ENCODE results near the gene MAST2. TPM values are rescaled to one million over a fixed set of nuclear protein-coding genes. Genes with fewer than 3 reads are reported as not detected.

Gene MAST2
- total RNA-seq, 1 experiment from 2014 or later = 37.2 TPM

DNA sequence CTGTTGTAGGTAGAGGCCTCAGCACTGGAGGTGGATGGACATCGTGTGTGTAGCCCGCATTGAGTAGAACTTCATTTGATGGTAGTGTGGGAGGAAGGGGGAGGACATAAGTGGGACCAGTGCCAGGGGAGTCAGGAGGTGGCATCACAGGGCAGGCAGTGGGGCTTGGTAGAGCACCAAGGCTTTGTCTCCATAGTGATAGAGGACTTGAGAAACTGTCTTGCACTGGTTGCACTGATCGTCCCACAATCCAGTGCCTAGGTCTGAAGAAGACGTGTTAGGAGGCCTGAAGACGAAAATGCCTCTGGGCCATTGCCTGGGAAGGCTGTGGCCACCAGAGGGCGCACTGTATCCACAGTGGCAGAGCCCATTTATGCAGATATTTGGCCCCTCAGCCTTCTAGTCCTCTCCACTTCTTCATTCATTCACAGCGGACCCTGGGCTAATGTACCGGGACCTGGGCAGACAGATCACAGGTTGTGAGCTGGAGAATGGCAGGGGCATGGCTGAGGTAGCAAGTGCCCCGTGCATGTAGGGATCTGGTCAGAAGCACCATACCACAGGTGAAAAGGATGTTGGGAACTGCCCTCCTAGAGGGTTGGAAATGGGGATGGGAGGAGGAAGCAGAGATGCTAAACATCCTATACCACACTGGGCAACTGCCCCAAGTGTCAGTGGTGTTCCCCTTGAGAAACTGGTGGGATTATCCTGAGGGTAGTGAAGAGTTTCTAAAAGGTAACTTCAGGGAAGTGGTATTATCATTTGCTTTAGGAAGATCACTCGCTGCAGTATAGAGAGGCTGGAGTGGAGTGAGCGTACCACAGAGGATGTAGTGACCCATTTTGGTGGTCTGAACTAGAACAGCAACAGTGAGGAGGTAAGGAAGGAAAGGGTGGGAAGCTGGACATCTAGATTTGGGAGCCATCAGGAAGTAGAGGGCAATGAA lies 233.8 kb downstream of the MAST2 start (continued):
- TF ChIP-seq, protein P1, sequence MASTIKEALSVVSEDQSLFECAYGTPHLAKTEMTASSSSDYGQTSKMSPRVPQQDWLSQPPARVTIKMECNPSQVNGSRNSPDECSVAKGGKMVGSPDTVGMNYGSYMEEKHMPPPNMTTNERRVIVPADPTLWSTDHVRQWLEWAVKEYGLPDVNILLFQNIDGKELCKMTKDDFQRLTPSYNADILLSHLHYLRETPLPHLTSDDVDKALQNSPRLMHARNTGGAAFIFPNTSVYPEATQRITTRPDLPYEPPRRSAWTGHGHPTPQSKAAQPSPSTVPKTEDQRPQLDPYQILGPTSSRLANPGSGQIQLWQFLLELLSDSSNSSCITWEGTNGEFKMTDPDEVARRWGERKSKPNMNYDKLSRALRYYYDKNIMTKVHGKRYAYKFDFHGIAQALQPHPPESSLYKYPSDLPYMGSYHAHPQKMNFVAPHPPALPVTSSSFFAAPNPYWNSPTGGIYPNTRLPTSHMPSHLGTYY (CRISPR knock-in tag; IDR thresholded peaks at IDR 0.05) = 0 out of 2 replicates have a peak, but pooled peaks have one; percentile 37
- TF ChIP-seq, protein P2, sequence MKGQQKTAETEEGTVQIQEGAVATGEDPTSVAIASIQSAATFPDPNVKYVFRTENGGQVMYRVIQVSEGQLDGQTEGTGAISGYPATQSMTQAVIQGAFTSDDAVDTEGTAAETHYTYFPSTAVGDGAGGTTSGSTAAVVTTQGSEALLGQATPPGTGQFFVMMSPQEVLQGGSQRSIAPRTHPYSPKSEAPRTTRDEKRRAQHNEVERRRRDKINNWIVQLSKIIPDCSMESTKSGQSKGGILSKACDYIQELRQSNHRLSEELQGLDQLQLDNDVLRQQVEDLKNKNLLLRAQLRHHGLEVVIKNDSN (CRISPR knock-in tag; IDR thresholded peaks at IDR 0.05) = no peak

DNA sequence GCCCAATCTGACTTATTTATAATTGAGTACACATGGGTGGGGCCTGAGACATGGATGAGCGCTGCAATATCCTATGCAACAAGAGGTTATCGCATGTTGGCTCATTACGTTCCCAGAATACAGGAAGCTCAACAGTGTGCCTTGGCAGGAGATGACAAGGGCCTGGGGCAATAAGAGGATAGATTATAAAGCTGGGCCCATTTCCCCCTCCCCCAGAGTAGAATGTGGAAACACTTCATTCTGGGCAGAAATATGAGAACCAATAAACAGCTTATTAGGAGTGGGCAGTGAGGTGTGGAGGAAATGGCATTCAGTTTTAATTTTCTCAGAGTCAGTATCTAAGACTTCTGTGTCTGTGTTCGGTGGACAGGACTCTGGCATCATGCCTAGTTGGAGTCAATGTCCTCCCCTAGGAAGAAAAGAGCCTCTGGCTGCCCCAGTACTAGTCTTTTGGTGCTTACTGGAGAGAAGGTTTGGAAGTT lies 236.2 kb downstream of the MAST2 start:
- peaks cover 5% of the 10 kb centered on the region for H3K27me3 Mint-ChIP-seq (ENCODE audit: low read depth)
- DNase-seq (ENCODE audit: low spot score) (no peak), ATAC-seq (no peak)
- POLR2A ChIA-PET = no interaction called here
- peaks cover 19% of the 10 kb centered on the region for H3K4me1 Mint-ChIP-seq
- no peaks in the 10 kb centered on the region; the same call in 1 of the 2 replicates for H3K36me3 Mint-ChIP-seq
- no peak overlapping the region for H3K27ac Mint-ChIP-seq
- no peaks in the 10 kb centered on the region for H3K9me3 Mint-ChIP-seq
- no peak overlapping the region for H3K4me3 Mint-ChIP-seq
- TF ChIP-seq, protein P3, sequence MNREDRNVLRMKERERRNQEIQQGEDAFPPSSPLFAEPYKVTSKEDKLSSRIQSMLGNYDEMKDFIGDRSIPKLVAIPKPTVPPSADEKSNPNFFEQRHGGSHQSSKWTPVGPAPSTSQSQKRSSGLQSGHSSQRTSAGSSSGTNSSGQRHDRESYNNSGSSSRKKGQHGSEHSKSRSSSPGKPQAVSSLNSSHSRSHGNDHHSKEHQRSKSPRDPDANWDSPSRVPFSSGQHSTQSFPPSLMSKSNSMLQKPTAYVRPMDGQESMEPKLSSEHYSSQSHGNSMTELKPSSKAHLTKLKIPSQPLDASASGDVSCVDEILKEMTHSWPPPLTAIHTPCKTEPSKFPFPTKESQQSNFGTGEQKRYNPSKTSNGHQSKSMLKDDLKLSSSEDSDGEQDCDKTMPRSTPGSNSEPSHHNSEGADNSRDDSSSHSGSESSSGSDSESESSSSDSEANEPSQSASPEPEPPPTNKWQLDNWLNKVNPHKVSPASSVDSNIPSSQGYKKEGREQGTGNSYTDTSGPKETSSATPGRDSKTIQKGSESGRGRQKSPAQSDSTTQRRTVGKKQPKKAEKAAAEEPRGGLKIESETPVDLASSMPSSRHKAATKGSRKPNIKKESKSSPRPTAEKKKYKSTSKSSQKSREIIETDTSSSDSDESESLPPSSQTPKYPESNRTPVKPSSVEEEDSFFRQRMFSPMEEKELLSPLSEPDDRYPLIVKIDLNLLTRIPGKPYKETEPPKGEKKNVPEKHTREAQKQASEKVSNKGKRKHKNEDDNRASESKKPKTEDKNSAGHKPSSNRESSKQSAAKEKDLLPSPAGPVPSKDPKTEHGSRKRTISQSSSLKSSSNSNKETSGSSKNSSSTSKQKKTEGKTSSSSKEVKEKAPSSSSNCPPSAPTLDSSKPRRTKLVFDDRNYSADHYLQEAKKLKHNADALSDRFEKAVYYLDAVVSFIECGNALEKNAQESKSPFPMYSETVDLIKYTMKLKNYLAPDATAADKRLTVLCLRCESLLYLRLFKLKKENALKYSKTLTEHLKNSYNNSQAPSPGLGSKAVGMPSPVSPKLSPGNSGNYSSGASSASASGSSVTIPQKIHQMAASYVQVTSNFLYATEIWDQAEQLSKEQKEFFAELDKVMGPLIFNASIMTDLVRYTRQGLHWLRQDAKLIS (CRISPR knock-in tag; IDR thresholded peaks at IDR 0.05; ENCODE audit: borderline replicate concordance) = no peak
- TF ChIP-seq, protein P4, sequence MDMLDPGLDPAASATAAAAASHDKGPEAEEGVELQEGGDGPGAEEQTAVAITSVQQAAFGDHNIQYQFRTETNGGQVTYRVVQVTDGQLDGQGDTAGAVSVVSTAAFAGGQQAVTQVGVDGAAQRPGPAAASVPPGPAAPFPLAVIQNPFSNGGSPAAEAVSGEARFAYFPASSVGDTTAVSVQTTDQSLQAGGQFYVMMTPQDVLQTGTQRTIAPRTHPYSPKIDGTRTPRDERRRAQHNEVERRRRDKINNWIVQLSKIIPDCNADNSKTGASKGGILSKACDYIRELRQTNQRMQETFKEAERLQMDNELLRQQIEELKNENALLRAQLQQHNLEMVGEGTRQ (CRISPR knock-in tag; IDR thresholded peaks at IDR 0.05) = no peak
- TF ChIP-seq, protein P5, sequence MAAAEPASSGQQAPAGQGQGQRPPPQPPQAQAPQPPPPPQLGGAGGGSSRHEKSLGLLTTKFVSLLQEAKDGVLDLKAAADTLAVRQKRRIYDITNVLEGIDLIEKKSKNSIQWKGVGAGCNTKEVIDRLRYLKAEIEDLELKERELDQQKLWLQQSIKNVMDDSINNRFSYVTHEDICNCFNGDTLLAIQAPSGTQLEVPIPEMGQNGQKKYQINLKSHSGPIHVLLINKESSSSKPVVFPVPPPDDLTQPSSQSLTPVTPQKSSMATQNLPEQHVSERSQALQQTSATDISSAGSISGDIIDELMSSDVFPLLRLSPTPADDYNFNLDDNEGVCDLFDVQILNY (CRISPR knock-in tag; IDR thresholded peaks at IDR 0.05) = no peak
- CTCF ChIA-PET = interaction anchor here (1.3 to 7.2 kb wide), 3 partner anchors 143 to 207 kb away, joined by 3 to 60 read pairs (median 3); no protein-coding TSS in a partner anchor

DNA sequence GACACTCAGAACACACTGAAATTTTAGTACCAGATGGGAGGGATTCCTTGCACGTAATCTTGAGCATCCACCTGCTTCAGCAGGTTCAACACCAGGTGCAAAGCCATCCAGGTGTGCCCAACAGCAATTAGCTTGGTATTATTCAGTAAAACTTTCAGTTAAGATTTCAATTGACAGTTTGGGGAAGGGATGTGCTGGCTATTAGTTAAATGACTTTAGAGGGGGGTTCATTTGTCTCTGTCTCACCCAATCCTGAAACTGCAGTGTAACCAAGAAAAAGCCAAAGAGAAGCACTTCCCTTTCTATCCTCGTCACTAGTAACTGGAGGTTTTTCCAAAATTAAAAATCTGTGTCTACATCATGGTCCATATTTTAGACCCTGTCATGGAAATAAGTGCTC lies 238.1 kb downstream of the MAST2 start:
- ATAC-seq = no peak
- Mint-ChIP-seq H3K9me3 (no peaks in the 10 kb centered on the region), H3K27me3 (ENCODE audit: low read depth) (peaks cover 7% of the 10 kb centered on the region), H3K27ac (no peak overlapping the region), H3K4me3 (no peak overlapping the region), H3K36me3 (no peaks in the 10 kb centered on the region; the same call in 1 of the 2 replicates), H3K4me1 (peaks cover 23% of the 10 kb centered on the region)
- DNase-seq (ENCODE audit: low spot score) = no peak
- CTCF ChIA-PET = interaction anchor here (0.5 kb wide), 1 partner anchor 365 kb away, joined by 4 read pairs; no protein-coding TSS in a partner anchor
- TF ChIP-seq ZNF396 (CRISPR knock-in tag; IDR thresholded peaks at IDR 0.05; ENCODE audit: borderline replicate concordance) (no peak), NFE2L1 (CRISPR knock-in tag; IDR thresholded peaks at IDR 0.05) (no peak), ATF1 (CRISPR knock-in tag; IDR thresholded peaks at IDR 0.05) (no peak)
- POLR2A ChIA-PET = interaction anchor here (0.7 kb wide), 1 partner anchor 118 kb away, joined by 4 read pairs; no protein-coding TSS in a partner anchor

DNA sequence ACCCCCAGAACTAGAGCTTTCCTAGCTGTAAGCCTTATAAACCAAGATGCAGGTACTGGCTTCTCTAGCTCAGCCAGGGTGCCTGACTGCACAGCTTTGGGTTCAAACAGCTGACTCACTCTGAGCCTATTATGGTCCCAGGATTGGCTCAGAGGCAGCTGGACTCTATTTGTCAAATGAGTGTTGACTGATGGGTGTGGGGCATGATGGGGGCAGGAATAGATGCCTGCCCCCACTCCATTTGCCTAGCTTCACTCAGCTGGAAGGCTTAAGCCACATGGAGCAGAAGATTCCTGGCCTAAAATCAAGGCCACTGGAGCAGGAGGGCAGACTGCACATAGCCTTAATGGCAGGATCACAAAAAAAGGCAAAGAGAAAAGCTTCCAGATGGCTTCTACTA lies 238.6 kb downstream of the MAST2 start:
- H3K27me3 Mint-ChIP-seq (ENCODE audit: low read depth) = peaks cover 7% of the 10 kb centered on the region
- H3K27ac Mint-ChIP-seq = no peak overlapping the region
- H3K4me3 Mint-ChIP-seq = no peak overlapping the region
- no peak for DNase-seq (ENCODE audit: low spot score)
- TF ChIP-seq, protein P6, sequence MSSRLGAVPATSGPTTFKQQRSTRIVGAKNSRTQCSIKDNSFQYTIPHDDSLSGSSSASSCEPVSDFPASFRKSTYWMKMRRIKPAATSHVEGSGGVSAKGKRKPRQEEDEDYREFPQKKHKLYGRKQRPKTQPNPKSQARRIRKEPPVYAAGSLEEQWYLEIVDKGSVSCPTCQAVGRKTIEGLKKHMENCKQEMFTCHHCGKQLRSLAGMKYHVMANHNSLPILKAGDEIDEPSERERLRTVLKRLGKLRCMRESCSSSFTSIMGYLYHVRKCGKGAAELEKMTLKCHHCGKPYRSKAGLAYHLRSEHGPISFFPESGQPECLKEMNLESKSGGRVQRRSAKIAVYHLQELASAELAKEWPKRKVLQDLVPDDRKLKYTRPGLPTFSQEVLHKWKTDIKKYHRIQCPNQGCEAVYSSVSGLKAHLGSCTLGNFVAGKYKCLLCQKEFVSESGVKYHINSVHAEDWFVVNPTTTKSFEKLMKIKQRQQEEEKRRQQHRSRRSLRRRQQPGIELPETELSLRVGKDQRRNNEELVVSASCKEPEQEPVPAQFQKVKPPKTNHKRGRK (CRISPR knock-in tag; IDR thresholded peaks at IDR 0.05; ENCODE audit: borderline replicate concordance) = no peak
- TF ChIP-seq TEAD1 (CRISPR knock-in tag; IDR thresholded peaks at IDR 0.05) (no peak), FOXK1 (CRISPR knock-in tag; IDR thresholded peaks at IDR 0.05) (no peak), RORB (CRISPR knock-in tag; IDR thresholded peaks at IDR 0.05) (no peak), ETV6 (CRISPR knock-in tag; IDR thresholded peaks at IDR 0.05) (no peak), NR3C1 (CRISPR knock-in tag; conservative IDR thresholded peaks at IDR 0.05; ENCODE audit: low read depth) (no peak), ZNF396 (CRISPR knock-in tag; IDR thresholded peaks at IDR 0.05; ENCODE audit: borderline replicate concordance) (no peak), ATF1 (CRISPR knock-in tag; IDR thresholded peaks at IDR 0.05) (no peak)
- TF ChIP-seq, protein P7, sequence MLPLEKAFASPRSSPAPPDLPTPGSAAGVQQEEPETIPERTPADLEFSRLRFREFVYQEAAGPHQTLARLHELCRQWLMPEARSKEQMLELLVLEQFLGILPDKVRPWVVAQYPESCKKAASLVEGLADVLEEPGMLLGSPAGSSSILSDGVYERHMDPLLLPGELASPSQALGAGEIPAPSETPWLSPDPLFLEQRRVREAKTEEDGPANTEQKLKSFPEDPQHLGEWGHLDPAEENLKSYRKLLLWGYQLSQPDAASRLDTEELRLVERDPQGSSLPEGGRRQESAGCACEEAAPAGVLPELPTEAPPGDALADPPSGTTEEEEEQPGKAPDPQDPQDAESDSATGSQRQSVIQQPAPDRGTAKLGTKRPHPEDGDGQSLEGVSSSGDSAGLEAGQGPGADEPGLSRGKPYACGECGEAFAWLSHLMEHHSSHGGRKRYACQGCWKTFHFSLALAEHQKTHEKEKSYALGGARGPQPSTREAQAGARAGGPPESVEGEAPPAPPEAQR (CRISPR knock-in tag; IDR thresholded peaks at IDR 0.05) = no peak
- POLR2A ChIA-PET = interaction anchor here (0.7 kb wide), 1 partner anchor 117 kb away, joined by 4 read pairs; no protein-coding TSS in a partner anchor
- CTCF ChIA-PET = interaction anchor here (0.5 to 1.5 kb wide), 2 partner anchors 306 to 365 kb away, joined by 3 to 4 read pairs; no protein-coding TSS in a partner anchor
- peaks cover 23% of the 10 kb centered on the region for H3K4me1 Mint-ChIP-seq
- ATAC-seq = no peak
- no peaks in the 10 kb centered on the region; the same call in 1 of the 2 replicates for H3K36me3 Mint-ChIP-seq
- no peaks in the 10 kb centered on the region for H3K9me3 Mint-ChIP-seq
